Brain pericyte (primary cell): ENCODE data around the gene ALK.

Source experiments
- DNase-seq: peaks from one replicate; pipeline ENCODE4 v3.0.0-alpha.2; 2012; ENCODE audit warnings: low read depth, low spot score

The ALK gene

DNA sequence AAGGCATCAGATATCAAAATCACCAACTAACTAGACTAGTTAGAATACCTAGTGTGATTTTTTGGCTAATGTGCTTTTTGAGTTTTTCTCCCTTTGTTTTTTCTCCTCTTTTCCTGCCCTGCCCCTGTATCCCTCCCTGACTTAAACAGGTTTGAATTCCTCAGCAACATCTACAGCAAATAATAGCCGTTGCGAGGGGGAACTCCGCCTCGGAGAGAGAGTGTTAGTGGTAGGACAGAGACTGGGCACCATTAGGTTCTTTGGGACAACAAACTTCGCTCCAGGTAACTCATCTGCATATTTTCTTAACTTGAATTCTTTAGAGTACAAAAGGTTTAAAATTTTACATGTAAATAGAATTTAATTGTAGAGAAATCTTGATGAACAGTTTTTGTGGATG is 761.2 kb downstream of the ALK start:
- DNase-seq, result no peak

DNA sequence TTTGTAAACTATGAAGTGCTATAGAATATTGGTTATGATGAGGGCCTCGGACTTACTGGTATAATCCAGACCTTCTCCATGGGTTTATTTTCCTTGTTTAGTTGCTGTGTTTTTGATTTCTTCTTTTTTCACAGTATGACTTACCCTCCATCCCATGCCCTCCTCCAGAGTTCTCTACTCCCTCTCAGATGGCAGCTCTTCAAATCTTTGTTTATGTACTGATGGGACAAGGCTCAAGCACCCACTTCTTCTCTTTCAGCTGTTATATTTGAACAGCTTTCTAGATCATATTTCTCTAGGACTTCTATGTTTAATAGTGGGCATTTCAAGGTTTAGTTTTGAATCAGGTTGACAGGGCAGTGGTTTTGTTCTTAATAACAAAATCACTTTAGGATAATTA is 762.3 kb downstream of the ALK start:
- DNase-seq, result no peak

DNA sequence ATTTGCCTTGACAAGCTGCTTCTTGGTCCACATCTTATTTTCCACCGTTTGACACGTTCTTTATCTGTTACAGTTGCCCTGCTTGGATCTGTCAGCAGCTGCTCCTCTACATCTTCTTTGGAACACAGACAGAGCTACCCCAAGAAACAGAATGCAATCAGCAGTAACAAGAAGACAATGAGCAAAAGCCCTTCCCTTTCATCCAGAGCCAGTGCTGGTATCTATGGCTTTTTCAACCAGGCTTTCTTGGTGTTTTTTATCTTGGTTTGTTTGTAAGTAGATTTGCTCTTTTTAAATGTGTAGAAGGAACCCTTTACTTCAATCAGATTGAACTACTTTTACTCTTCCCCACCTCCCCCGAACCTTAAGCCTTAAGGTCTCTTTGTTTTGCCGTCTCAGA is 764.3 kb downstream of the ALK start:
- DNase-seq, result no peak

DNA sequence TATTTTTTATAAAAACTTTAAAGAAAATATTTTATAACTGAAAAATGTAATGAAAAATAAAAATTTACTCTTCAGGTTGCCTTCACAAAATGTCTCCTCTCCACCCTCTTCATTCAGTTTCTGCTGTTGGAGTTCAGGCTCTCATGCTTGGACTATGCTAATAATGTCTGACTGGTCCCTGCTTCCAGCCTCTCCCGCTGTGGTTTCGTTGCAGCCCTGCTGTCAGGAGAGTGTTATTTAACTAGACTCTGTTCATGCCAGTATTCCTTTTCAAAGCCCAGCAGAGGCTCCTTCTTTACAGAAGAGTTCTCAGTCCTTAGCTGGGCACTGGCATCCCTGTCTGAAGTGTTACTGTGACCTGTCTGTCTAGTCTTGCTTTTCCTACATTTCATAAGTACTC is 765.8 kb downstream of the ALK start:
- DNase-seq, result no peak

DNA sequence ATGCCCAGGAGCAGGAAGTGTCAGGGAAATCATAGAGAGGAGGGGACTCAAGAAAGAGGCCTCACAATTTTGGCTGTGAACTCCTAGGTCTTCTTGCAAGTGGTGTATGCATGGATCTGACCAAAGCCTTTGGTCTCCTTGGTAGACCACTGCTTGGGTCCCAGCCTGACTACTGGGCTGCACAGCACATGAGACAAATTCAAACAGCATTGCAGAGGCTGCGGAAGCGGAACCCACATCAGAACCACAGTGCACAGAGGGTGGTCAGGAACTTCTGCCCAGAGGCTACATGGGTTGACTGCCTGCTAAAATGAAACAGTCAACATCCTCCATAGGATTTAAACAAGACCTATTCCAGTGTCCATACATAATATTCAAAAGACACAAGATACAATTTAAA is 766.8 kb downstream of the ALK start:
- DNase-seq, result no peak

DNA sequence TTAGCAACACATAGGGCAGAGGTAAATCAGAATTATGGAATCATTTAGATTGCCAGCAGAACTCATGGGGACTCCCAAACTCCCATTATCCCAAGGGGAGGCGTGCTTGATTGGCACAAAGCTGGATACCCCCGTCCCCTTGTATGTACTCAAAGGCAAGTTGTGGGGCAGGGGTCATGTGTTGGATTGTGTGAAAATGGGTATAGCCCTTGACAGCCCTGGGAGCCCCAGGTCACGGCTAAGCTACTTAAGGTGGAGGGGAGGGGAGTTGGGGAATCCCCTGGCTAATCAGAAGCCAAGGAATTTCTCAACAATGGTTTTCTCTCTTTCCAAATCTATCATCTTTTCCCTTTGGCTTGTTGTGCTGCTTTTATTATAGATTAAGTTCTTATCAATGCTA is 773.4 kb downstream of the ALK start:
- DNase-seq, result no peak

DNA sequence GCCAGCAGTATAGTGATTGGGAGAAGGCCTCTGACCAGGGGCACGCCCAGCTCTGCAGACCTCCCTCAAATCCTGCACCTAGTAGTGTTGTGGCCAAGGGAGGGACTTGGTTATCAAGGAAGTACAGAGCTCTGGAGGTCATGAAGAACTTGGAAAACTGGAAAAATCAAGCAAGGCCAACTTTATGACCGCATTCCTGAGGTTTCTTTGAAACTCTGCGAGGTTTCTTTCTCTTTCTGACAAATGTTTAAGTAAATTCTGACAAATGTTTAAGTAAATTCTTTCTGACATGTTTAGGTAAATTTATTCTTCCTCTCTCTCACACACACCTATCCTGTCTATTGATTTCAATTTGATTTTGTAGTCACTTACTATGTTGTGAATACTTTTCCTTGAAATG is 775.2 kb downstream of the ALK start:
- DNase-seq, result no peak

DNA sequence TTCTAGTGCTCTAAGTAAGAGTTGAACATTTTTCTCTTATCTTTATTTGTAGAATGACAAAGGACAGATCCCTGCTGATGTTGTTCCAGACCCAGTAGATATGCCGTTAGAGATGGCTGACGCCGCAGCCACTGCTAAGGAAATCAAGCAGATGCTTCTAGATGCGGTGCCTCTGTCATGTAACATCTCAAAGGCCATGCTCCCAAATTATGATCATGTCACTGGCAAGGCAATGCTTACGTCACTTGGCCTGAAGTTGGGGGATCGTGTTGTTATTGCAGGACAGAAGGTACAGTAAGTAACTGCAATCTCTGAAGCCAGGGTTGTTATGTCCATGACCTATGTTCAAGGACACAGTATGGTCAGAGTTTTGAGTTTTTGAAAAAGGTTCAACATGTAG is 777.7 kb downstream of the ALK start:
- DNase-seq, result no peak
